AG08395 (cell line): ENCODE data around the gene ZNF628.
"Not testable (repeated sequence)": the region's sequence is repeated elsewhere in the genome, so short reads cannot be mapped to it uniquely, and the experiment has no call there.

Experiments used
- DNase-seq: peaks from one replicate; pipeline ENCODE4 v3.0.0; 2012; ENCODE audit warnings: mixed read lengths, low spot score

ZNF628 gene

DNA sequence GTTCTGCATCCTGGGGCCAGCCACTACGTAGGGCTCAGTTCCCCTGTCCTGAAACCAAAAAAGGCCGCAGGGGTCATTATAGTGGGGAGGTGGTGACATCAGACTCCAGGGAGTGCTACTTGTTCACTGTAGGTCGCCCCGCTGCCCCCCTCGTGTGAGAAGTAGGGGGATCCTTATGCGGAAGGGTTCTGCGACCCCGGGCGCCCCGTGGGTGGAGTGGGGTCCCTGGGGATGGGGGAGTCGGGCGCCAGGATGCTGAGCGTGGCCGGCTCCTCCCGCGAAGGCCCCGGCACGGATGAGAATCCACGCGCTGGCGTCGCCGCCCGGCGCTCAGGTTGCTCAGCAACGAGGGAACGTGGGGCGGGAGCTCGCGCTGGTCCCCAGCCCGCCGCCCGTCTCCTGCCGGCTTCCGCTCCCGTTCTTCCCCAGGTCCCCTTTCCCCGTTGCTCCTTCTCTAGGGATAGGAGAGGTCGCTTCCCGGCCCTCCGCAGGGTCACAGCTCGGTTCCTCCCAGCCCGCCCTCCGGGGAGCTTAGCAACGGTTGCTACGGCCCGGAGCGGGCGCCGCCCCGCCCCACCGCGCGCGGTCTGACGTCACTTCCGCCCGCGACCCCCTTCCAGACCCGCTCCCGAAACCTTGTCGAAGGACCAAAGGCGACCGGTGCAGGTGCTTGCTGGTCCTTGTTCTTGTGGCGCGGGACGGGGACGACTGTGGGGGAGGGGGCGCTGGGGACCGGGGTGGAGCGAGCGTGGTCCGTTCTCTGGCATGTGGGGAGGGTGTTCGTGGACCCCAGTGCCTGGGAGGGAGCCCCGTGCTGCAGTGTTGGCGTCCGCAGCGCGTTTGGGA, 8.4 kb downstream of the ZNF628 start, which contains the start of gene NAT14:
Gene NAT14, plus strand, starts transcription at position 596 of the 846 bp plus-strand sequence. CDS start 521 bp downstream, outside the sequence.
- DNase-seq = peak; percentile 87

- no peak for DNase-seq
These were observed 9.1 kb downstream of the ZNF628 start for GRCh38 chr19:55485439-55486011.

- DNase-seq = no peak
These were observed 9.9 kb downstream of the ZNF628 start for GRCh38 chr19:55486043-55486970.

GRCh38 chr19:55486971-55487923, 10.8 kb downstream of the ZNF628 start:
- DNase-seq = peak; percentile 95

DNA sequence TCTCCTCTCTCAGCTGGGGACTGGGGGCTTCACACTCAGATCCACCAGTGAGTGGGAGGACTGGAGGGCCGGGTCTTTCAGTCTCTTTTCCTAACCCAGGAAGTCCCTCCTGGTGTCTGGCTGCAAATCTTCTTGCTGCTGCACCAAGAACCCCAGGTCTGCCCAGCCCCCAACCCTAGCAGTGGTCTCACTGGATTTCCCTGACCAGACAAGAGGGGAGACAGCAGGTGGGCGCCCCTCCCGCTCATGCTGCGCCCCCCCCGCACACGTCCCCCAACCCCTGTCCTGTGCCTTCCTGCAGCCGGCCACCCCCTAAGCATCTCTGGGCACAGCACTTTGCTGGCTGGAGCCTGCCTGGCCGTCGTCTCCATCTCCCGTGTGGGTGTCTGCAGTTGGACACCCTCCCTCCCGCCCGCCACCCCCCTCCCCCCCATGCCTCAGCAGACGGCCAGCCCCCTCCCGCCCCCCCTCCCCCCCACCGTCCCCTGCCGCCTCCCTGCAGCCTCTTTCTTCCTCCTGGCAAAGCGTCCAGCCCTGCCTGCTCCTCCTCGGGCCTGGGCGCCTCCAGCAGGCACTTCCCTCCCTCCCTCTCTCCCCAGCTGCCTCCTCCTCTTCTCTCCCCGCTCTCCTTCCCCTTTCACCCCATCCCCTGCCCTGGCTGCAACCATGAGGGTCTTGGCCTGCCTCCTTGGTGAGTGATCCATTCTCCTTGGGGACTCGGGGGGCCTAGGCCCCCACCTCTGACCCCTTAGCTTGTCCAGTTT, 11.7 kb downstream of the ZNF628 start, which contains the start of gene SSC5D:
Gene SSC5D, plus strand, starts transcription at position 513 of the 764 bp plus-strand sequence. Its CDS starts 154 bp downstream, at position 667.
- DNase-seq = peak; percentile 66

GRCh38 chr19:55488986-55489710, 12.7 kb downstream of the ZNF628 start:
- peak; percentile 44 for DNase-seq

GRCh38 chr19:55489711-55490477, 13.5 kb downstream of the ZNF628 start:
- DNase-seq = no peak

GRCh38 chr19:55490478-55491432, 14.3 kb downstream of the ZNF628 start:
- no peak for DNase-seq

DNA sequence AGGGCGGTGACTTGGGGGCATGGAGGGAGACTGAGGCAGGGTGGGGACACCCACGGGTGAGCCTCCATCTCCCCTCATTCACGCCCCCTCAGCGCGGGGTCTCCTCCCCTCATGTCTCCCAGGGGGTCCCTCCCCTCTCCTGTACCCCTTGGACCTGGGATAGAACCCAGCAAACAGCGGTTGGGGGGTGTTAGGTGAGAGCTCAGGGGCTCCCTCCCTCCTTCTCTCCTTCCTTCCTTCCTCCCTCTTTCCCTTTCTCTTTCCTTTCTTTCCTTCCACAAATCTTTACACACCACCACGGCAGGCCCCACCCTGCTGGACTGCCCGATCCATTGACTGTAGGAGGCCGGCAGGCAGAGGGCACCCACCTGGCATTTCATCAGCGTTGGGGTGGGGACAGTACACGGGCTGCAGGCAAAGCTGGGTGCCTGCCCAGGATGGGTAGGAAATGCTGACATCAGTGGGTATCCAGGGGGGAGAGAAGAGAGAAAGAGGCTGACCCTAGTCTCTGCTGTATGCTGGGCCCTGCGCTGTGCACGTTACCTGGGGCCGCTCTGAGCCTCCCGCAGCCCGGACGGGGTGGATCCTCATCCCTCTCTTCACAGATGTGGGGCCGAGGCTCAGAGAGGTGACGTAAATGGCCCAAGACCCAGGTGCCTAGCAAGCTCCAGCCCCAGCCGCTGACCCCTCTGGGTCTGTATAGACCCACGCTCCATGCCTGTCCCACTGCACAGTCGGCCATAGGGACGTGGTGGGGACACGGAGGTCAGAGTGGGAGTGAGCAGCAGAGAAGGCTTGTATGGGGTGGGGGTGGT, 15.3 kb downstream of the ZNF628 start:
- no peak for DNase-seq

DNA sequence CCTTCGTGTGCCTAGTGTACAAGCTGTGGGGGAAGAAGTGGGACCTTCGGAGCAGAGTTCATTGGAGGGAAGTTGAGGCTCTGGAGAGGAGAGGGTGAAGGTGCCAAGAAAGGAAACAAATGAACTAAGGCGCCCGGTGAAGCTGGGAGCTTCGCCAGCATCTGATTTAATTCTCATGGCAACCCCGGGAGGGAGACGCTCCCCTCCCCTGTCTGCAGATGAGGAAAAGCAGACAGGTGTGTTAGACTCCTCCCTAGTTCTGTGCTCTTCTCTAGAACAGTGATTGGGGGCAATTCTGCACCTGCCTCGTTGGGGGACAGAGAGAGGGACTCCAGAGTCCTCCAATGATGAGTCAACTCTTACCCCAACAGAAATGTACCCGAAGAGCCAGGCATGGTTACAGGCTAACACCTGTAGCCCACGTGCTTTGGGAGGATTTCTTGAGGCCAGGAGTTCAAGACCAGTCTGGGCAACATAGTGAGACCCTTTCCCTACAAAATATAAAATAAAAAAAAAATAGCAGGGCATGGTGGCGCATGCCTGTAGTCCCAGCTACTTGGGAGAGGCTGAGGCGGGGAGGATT, 16.0 kb downstream of the ZNF628 start:
- no peak for DNase-seq

- DNase-seq = no peak
These were observed 16.7 kb downstream of the ZNF628 start for GRCh38 chr19:55493052-55493644.

DNA sequence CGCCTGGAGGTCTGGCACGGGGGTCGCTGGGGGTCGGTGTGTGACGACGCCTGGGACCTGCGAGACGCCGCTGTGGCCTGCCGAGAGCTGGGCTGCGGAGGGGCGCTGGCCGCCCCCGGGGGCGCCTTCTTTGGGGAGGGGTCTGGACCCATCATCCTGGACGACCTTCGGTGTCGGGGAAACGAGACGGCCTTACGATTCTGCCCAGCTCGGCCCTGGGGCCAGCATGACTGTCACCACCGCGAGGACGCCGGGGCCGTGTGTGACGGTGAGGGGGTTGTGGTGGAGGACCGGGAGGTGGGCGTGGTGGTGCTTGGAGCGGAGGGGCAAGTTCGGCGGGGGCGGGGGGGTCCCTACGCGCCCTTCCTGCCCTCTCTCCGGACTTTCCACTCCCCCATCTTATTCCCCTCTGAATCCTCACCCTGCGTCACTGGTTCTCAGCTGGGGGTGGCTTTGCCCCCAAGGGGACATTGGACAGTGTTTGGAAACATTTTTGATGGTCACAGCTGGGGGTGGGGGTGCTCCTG, 17.3 kb downstream of the ZNF628 start:
- DNase-seq = no peak

GRCh38 chr19:55494172-55494761, 17.9 kb downstream of the ZNF628 start:
- DNase-seq = peak; percentile 34

- DNase-seq = no peak
These were observed 19.4 kb downstream of the ZNF628 start for GRCh38 chr19:55495646-55496349.

- not testable (repeated sequence) for DNase-seq
These were observed 20.4 kb downstream of the ZNF628 start for GRCh38 chr19:55496820-55497219.
